Activated CD8-positive, alpha-beta T cell treated with anti-CD3 and anti-CD28 coated beads for 36 hours (primary cell): ENCODE measurements around the gene CYTH1. TPM values are rescaled to one million over a fixed set of nuclear protein-coding genes. Genes with fewer than 3 reads are reported as not detected.
A peak's percentile ranks its signal among the peaks of the same experiment; 100 is the strongest.

ENCODE experiments used
- ATAC-seq: fragments of 200-7000 bp; cut with Tn5 transposase; one replicate; pipeline ENCODE4 v1.10.0; 2021; ENCODE audit warnings: mild to moderate bottlenecking, moderate library complexity
- CTCF ChIA-PET: fragments of 350-600 bp; sonication (Branson Sonifier 250); formaldehyde crosslinking; loops from one replicate; lab custom pipeline; 2021; ENCODE audit warnings: antibody characterized with exemption; lab: Charles Lee
- POLR2A ChIA-PET: fragments of 350-600 bp; sonication (Branson Sonifier 250); formaldehyde crosslinking; loops from one replicate; lab custom pipeline; 2021; ENCODE audit warnings: antibody characterized with exemption; lab: Charles Lee
- DNase-seq: peaks from one replicate; pipeline ENCODE4 v3.0.0-alpha.2; 2020
- H3K27ac Mint-ChIP-seq: one replicate; pipeline ENCODE4 v1.8.0; 2021; ENCODE audit warnings: mild to moderate bottlenecking, mixed read lengths
- H3K27me3 Mint-ChIP-seq: one replicate; pipeline ENCODE4 v1.8.0; 2021; ENCODE audit warnings: mixed read lengths
- H3K36me3 Mint-ChIP-seq: one replicate; pipeline ENCODE4 v1.8.0; 2021; ENCODE audit warnings: low read depth, mixed read lengths
- H3K4me1 Mint-ChIP-seq: one replicate; pipeline ENCODE4 v1.8.0; 2021; ENCODE audit warnings: low read depth, mixed read lengths
- H3K4me3 Mint-ChIP-seq: one replicate; pipeline ENCODE4 v1.8.0; 2021; ENCODE audit warnings: mild to moderate bottlenecking, moderate library complexity, mixed read lengths
- H3K9me3 Mint-ChIP-seq: one replicate; pipeline ENCODE4 v1.8.0; 2021; ENCODE audit warnings: mixed read lengths
- intact Hi-C: fragments of 100-400 bp; cut with micrococcal nuclease; formaldehyde crosslinking; loops from one replicate; pipeline ENCODE4 v1.10.0; 2022
- total RNA-seq, 2 experiments: library from RNA; stranded (reverse); gene quantifications; one replicate each; pipeline ENCODE4 v1.2.3, GENCODE V29; 2021
- TF ChIP-seq, protein P1 (sequence below): fragments of 200-600 bp; IDR thresholded peaks from one replicate; pipeline ENCODE4 v1.8.0; 2022; ENCODE audit warnings: antibody characterized with exemption, mild to moderate bottlenecking

CYTH1 gene
- total RNA-seq, 2 experiments from 2014 or later: 95.1 to 96.0 TPM

- TF ChIP-seq, protein P1, sequence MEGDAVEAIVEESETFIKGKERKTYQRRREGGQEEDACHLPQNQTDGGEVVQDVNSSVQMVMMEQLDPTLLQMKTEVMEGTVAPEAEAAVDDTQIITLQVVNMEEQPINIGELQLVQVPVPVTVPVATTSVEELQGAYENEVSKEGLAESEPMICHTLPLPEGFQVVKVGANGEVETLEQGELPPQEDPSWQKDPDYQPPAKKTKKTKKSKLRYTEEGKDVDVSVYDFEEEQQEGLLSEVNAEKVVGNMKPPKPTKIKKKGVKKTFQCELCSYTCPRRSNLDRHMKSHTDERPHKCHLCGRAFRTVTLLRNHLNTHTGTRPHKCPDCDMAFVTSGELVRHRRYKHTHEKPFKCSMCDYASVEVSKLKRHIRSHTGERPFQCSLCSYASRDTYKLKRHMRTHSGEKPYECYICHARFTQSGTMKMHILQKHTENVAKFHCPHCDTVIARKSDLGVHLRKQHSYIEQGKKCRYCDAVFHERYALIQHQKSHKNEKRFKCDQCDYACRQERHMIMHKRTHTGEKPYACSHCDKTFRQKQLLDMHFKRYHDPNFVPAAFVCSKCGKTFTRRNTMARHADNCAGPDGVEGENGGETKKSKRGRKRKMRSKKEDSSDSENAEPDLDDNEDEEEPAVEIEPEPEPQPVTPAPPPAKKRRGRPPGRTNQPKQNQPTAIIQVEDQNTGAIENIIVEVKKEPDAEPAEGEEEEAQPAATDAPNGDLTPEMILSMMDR: no peak
- DNase-seq (no peak), ATAC-seq (no peak)
- Mint-ChIP-seq H3K4me3 (no peak overlapping the region), H3K9me3 (no peaks in the 10 kb centered on the region), H3K27me3 (no peaks in the 10 kb centered on the region), H3K4me1 (peaks cover 58% of the 10 kb centered on the region), H3K27ac (peak overlapping the region; percentile 80), H3K36me3 (peaks cover 76% of the 10 kb centered on the region)
- ChIA-PET CTCF (no interaction called here), POLR2A (interaction anchor here (0.8 to 2.2 kb wide), 5 partner anchors 9 to 18 kb away, joined by 3 to 6 read pairs (median 3); no protein-coding TSS in a partner anchor)
- intact Hi-C loops: no loop called here
These were observed 21.2 kb upstream of the CYTH1 start for GRCh38 chr17:78803186-78803845.

DNA sequence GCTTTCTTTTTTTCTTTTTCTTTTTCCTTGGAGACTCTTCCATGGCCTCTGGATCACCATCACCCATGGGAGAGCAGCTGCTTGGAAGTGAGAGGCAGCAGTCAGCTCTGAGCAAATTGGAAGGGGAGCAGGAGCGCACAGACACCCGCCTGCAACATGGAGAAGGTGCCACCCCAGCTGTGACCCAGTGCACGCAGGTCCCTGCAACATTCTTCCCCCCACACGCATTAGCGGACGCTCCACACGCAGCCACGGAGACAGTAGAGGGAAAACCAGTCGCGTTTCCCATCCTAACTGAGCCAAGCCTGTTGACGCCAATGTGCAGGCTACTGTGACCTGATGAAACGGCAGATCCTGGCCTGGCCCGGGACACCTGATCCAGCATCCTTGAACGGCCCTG lies 20.4 kb upstream of the CYTH1 start:
- ChIA-PET CTCF (interaction anchor here (4.4 kb wide), 1 partner anchor 13 kb away, joined by 15 read pairs; no protein-coding TSS in a partner anchor), POLR2A (interaction anchor here (0.6 to 1.9 kb wide), 4 partner anchors 12 to 73 kb away, joined by 3 to 6 read pairs (median 4); no protein-coding TSS in a partner anchor)
- Mint-ChIP-seq H3K27ac (no peak overlapping the region), H3K36me3 (peaks cover 77% of the 10 kb centered on the region), H3K9me3 (no peaks in the 10 kb centered on the region), H3K4me3 (no peak overlapping the region), H3K27me3 (no peaks in the 10 kb centered on the region), H3K4me1 (peaks cover 63% of the 10 kb centered on the region)
- TF ChIP-seq, protein P1: no peak
- intact Hi-C loops: no loop called here
- DNase-seq (no peak), ATAC-seq (no peak)

DNA sequence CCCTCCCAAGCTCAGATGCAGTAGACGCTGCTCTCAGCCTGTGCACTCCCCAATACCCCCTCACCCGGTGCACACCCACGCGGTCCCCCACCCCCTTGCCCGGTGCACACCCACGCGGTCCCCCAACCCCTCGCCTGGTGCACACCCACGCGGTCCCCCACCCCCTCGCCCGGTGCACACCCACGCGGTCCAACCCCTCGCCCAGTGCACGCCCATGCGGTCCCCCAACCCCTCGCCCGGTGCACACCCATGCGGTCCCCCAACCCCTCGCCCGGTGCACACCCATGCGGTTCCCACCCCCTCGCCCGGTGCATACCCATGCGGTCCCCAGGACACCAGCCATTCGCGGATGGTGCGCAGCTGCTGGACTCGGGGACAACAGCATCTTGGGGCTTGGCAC lies 19.9 kb upstream of the CYTH1 start:
- POLR2A ChIA-PET: interaction anchor here (0.6 to 1.9 kb wide), 4 partner anchors 11 to 73 kb away, joined by 3 to 6 read pairs (median 4); no protein-coding TSS in a partner anchor
- CTCF ChIA-PET: interaction anchor here (4.4 kb wide), 1 partner anchor 13 kb away, joined by 15 read pairs; no protein-coding TSS in a partner anchor
- no peak overlapping the region for H3K4me3 Mint-ChIP-seq
- ATAC-seq (no peak), DNase-seq (no peak)
- TF ChIP-seq, protein P1: no peak
- intact Hi-C loops: no loop called here
- no peaks in the 10 kb centered on the region for H3K27me3 Mint-ChIP-seq
- H3K9me3 Mint-ChIP-seq: no peaks in the 10 kb centered on the region
- peaks cover 60% of the 10 kb centered on the region for H3K4me1 Mint-ChIP-seq
- peaks cover 76% of the 10 kb centered on the region for H3K36me3 Mint-ChIP-seq
- no peak overlapping the region for H3K27ac Mint-ChIP-seq

GRCh38 chr17:78800132-78800931 lies 18.3 kb upstream of the CYTH1 start:
- Mint-ChIP-seq H3K9me3 (no peaks in the 10 kb centered on the region), H3K4me1 (peaks cover 44% of the 10 kb centered on the region), H3K4me3 (no peak overlapping the region), H3K36me3 (peaks cover 77% of the 10 kb centered on the region), H3K27ac (no peak overlapping the region), H3K27me3 (no peaks in the 10 kb centered on the region)
- DNase-seq (no peak), ATAC-seq (no peak)
- ChIA-PET CTCF (interaction anchor here (1.3 to 4.4 kb wide), 2 partner anchors 11 to 84 kb away, joined by 3 to 15 read pairs; no protein-coding TSS in a partner anchor), POLR2A (interaction anchor here (0.6 to 2.8 kb wide), 6 partner anchors 11 to 85 kb away, joined by 3 to 12 read pairs (median 4); no protein-coding TSS in a partner anchor)
- TF ChIP-seq, protein P1: no peak
- intact Hi-C loops: no loop called here
